ENCODE data around the gene ZBTB47.

DNA sequence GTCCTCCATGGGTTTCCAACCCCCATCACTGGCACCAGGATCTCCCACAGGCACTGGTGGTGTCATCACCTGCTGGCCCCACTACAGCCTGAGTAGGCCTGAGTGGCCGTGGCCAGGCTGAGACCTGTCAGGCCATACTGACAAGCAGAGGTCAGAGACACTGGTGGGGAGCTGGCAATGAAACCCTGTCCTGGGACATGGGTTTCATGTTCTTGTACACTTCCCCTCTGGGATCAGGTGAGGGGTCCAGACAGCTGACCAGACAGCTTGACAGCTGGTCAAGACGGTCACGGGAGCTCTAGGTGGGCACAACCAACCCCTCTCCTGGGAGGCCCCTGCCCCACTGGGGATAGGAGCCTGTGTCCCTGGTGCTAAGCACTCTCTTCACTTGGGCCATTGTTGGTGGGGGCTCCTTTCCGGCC lies 13.1 kb downstream of the ZBTB47 start:
- TF ChIP-seq, protein P1, sequence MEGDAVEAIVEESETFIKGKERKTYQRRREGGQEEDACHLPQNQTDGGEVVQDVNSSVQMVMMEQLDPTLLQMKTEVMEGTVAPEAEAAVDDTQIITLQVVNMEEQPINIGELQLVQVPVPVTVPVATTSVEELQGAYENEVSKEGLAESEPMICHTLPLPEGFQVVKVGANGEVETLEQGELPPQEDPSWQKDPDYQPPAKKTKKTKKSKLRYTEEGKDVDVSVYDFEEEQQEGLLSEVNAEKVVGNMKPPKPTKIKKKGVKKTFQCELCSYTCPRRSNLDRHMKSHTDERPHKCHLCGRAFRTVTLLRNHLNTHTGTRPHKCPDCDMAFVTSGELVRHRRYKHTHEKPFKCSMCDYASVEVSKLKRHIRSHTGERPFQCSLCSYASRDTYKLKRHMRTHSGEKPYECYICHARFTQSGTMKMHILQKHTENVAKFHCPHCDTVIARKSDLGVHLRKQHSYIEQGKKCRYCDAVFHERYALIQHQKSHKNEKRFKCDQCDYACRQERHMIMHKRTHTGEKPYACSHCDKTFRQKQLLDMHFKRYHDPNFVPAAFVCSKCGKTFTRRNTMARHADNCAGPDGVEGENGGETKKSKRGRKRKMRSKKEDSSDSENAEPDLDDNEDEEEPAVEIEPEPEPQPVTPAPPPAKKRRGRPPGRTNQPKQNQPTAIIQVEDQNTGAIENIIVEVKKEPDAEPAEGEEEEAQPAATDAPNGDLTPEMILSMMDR (IDR thresholded peaks at IDR 0.05; ENCODE audit: poor library complexity, severe bottlenecking): no peak
- no peak for TF ChIP-seq REST (IDR thresholded peaks at IDR 0.05; ENCODE audit: borderline replicate concordance)
- TF ChIP-seq SMC3 (conservative IDR thresholded peaks at IDR 0.05; ENCODE audit: poor library complexity): no peak
- TF ChIP-seq MXI1 (conservative IDR thresholded peaks at IDR 0.05; ENCODE audit: poor library complexity, severe bottlenecking): no peak
- no peak for TF ChIP-seq RAD21 (conservative IDR thresholded peaks at IDR 0.05)
- no peak for TF ChIP-seq TAF1 (IDR thresholded peaks at IDR 0.05; ENCODE audit: low read depth)
